ENCODE measurements around the gene GRIK4. TPM values are rescaled to one million over a fixed set of nuclear protein-coding genes. Genes with fewer than 3 reads are reported as not detected.

Gene GRIK4
- total and polyA plus RNA-seq, 9 of the 15 experiments (the other 6 are each of a cell fraction or from before 2014, with no cell fraction given), result not detected

GRCh38 chr11:120819437-120820365, 308.2 kb downstream of the GRIK4 start:
- Histone ChIP-seq H3K4me3 (no peak overlapping the region), H3K4me2 (ENCODE audit: insufficient read depth, low read length) (no peak overlapping the region), H3K9ac (ENCODE audit: insufficient read depth in 1 of 2, low read depth in 2 of 2, low read length in 2 of 2) (no peak overlapping the region), H4K20me1 (replicated peaks; ENCODE audit: control insufficient read depth, insufficient read depth, low read length) (no peaks in the 10 kb centered on the region; the same call in 1 of the 2 replicates), H3K79me2 (ENCODE audit: control insufficient read depth, insufficient read depth, low read length) (no peaks in the 10 kb centered on the region), H3K4me1 (replicated peaks in 1 of 2; ENCODE audit: control insufficient read depth in 2 of 2, insufficient read depth in 2 of 2, low read length in 2 of 2) (no peaks in the 10 kb centered on the region), H3K27me3 (ENCODE audit: control insufficient read depth in 2 of 2, insufficient read depth in 2 of 2, low read length in 2 of 2) (peaks cover 14 to 34% of the 10 kb centered on the region in 2 experiments; a peak in 3 of 5 replicates), H3K9me1 (ENCODE audit: control insufficient read depth, insufficient read depth, low read length) (no peaks in the 10 kb centered on the region), H3K9me3 (replicated peaks; ENCODE audit: control insufficient read depth, insufficient read depth, low read depth, low read length) (no peaks in the 10 kb centered on the region), H3K36me3 (ENCODE audit: control insufficient read depth, insufficient read depth, low read length) (no peaks in the 10 kb centered on the region), H2AFZ (ENCODE audit: low read depth, low read length) (no peak overlapping the region), H3K27ac (ENCODE audit: extremely low read depth, low read depth, low read length) (no peak overlapping the region)
- FAIRE-seq (no peak), DNase-seq (ENCODE audit: extremely low read depth in 1 of 4, low spot score in 3 of 4) (no peak), ATAC-seq (no peak)
- intact Hi-C loops (cut with micrococcal nuclease) (no loop called here), in situ Hi-C loops (cut with MboI) (no loop called here)
- POLR2A ChIA-PET, result no interaction called here
- no TSS peak for BruUV-seq (replicated peaks)
- CTCF ChIA-PET (ENCODE audit: low intra/inter-chr PET ratio), result no interaction called here
- 0% methylated on average over 12 of the region's 12 CpGs for WGBS (ENCODE audit: insufficient coverage, low coverage, missing lambda C conversion rate)
- no peak for TF ChIP-seq IFI16 (CRISPR knock-in tag; IDR thresholded peaks at IDR 0.05)
- no peak for TF ChIP-seq CCNT2 (IDR thresholded peaks at IDR 0.05; ENCODE audit: borderline replicate concordance, extremely low read depth, insufficient read length, low read depth, low read length)
- TF ChIP-seq ZNF121 (CRISPR knock-in tag; conservative IDR thresholded peaks at IDR 0.05), result no peak
- no peak for TF ChIP-seq CREB1 (IDR thresholded peaks at IDR 0.05)
- TF ChIP-seq CREB1 (CRISPR knock-in tag; IDR thresholded peaks at IDR 0.05), result no peak
- no peak for TF ChIP-seq CGGBP1 (CRISPR knock-in tag; IDR thresholded peaks at IDR 0.05)
- no peak for TF ChIP-seq ZNF740 (CRISPR knock-in tag; IDR thresholded peaks at IDR 0.05)
- TF ChIP-seq ZNF740 (tag; IDR thresholded peaks at IDR 0.05), result no peak
- no peak for TF ChIP-seq ZHX1 (conservative IDR thresholded peaks at IDR 0.05; ENCODE audit: low read length)
- TF ChIP-seq NCOA6 (IDR thresholded peaks at IDR 0.05), result no peak
- TF ChIP-seq ZNF512 (tag; IDR thresholded peaks at IDR 0.05), result no peak
- no peak for TF ChIP-seq ZFP30 (CRISPR knock-in tag; IDR thresholded peaks at IDR 0.05; ENCODE audit: borderline replicate concordance)
- TF ChIP-seq MCM5 (IDR thresholded peaks at IDR 0.05; ENCODE audit: low read depth), result no peak
- no peak for TF ChIP-seq BRCA1 (IDR thresholded peaks at IDR 0.05)
- no peak for TF ChIP-seq BRCA1 (CRISPR knock-in tag; IDR thresholded peaks at IDR 0.05)
- TF ChIP-seq NFATC3 (IDR thresholded peaks at IDR 0.05), result no peak

All from K562 (cell line).